Activated naive CD4-positive, alpha-beta T cell treated with anti-CD3 and anti-CD28 coated beads, Interleukin-2, amount 50 U/mL, for 24 hours (primary cell): ENCODE results near the gene SMIM7.
A peak's percentile ranks its signal among the peaks of the same experiment; 100 is the strongest.

Source experiments
- H3K27ac Mint-ChIP-seq: one replicate; pipeline ENCODE4 v1.8.0; 2021; ENCODE audit warnings: mild to moderate bottlenecking, mixed read lengths
- H3K27me3 Mint-ChIP-seq: one replicate; pipeline ENCODE4 v1.8.0; 2021; ENCODE audit warnings: mixed read lengths
- H3K36me3 Mint-ChIP-seq: one replicate; pipeline ENCODE4 v1.8.0; 2021; ENCODE audit warnings: mixed read lengths
- H3K4me1 Mint-ChIP-seq: one replicate; pipeline ENCODE4 v1.8.0; 2021; ENCODE audit warnings: mixed read lengths
- H3K4me3 Mint-ChIP-seq: one replicate; pipeline ENCODE4 v1.8.0; 2021; ENCODE audit warnings: mild to moderate bottlenecking, mixed read lengths
- H3K9me3 Mint-ChIP-seq: one replicate; pipeline ENCODE4 v1.8.0; 2021; ENCODE audit warnings: mixed read lengths

SMIM7 gene

DNA sequence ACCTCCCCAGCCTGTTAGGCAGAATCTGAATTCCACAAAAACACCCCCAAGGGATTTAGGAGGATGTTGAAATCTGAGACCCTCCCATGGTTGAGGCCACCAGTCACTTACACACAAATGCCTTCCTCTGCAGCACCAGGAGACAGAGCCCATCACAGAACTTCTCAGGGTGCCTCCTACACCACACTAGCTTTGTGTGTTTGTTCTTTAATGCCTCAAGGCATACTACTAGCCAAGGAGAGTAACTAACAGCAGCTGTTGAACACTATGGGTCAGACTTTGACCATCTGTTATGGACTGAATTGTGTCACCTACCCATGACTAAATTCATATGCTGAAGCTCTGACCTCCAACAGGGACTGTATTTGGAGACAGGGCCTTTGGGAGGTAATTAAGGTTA, 22.4 kb downstream of the SMIM7 start:
- Mint-ChIP-seq H3K27ac (peak overlapping the region; percentile 8), H3K4me3 (no peak overlapping the region), H3K9me3 (no peaks in the 10 kb centered on the region), H3K4me1 (peaks cover 25% of the 10 kb centered on the region), H3K36me3 (peaks cover 3% of the 10 kb centered on the region), H3K27me3 (no peaks in the 10 kb centered on the region)

GRCh38 chr19:16631465-16631864, 28.5 kb downstream of the SMIM7 start:
- H3K4me1 Mint-ChIP-seq = peaks cover 17% of the 10 kb centered on the region
- no peak overlapping the region for H3K4me3 Mint-ChIP-seq
- H3K27me3 Mint-ChIP-seq = no peaks in the 10 kb centered on the region
- H3K9me3 Mint-ChIP-seq = no peaks in the 10 kb centered on the region
- no peak overlapping the region for H3K27ac Mint-ChIP-seq
- H3K36me3 Mint-ChIP-seq = peaks cover 3% of the 10 kb centered on the region

- H3K9me3 Mint-ChIP-seq = no peaks in the 10 kb centered on the region
- H3K27me3 Mint-ChIP-seq = no peaks in the 10 kb centered on the region
- H3K27ac Mint-ChIP-seq = peak overlapping the region; percentile 98
- peaks cover 36% of the 10 kb centered on the region for H3K4me1 Mint-ChIP-seq
- peak overlapping the region; percentile 97 for H3K4me3 Mint-ChIP-seq
- peaks cover 5% of the 10 kb centered on the region for H3K36me3 Mint-ChIP-seq
Observed at GRCh38 chr19:16628984-16629691, 30.8 kb downstream of the SMIM7 start.

DNA sequence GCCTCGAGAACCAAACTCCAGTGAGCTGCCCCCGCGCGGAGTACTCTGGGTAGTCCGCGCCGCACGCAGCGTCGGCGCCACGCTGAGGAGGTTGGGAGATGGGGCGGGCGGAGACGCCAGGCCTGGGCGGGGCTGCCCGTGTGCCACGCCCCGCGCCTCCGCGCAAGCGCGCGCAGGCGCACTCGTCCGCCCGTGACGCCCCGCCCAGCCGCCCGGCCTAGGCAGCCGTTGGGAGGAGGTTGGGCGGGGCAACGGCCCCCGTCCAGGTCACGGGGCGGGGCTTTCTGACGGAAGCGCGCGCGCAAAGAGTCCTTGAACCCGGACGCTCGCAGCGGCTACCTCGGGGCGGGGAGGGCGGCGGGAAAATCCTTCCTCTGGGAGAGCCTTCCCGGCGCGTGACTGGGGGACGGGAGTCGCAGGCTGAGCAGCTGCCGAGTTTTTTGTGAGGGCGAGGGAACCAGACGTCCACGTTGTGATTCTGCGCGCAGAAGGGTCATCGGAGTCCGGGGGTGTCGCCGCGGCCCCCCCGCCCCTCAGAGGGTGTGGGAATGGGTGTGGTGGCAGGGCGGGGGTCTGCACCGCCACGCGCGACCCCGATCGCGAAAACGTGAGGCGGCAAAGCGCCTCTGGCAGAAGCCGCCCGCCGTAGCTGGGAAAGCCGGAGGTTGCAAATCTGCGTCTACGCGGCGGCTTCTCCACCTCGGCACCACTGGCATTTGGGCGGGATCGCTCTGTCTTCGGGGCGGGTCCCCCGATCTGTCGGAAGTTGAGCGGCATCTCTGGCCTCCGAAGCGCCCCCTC, 31.6 kb downstream of the SMIM7 start, which contains the start of gene MED26:
TSS of gene MED26 (minus strand) at position 22 of the 801 bp plus-strand sequence. CDS start 261 bp downstream, outside the sequence.
- Mint-ChIP-seq H3K36me3 (peaks cover 5% of the 10 kb centered on the region), H3K4me3 (peak within 1 kb of the TSS; percentile 97), H3K27me3 (no peaks in the 10 kb centered on the region), H3K4me1 (peaks cover 36% of the 10 kb centered on the region), H3K9me3 (no peaks in the 10 kb centered on the region), H3K27ac (peak within 1 kb of the TSS; percentile 98)

GRCh38 chr19:16627928-16628182, 32.1 kb downstream of the SMIM7 start:
- Mint-ChIP-seq H3K27me3 (no peaks in the 10 kb centered on the region), H3K27ac (peak overlapping the region; percentile 41), H3K4me3 (peak overlapping the region; percentile 97), H3K9me3 (no peaks in the 10 kb centered on the region), H3K36me3 (peaks cover 5% of the 10 kb centered on the region), H3K4me1 (peaks cover 36% of the 10 kb centered on the region)

GRCh38 chr19:16627193-16627927, 32.6 kb downstream of the SMIM7 start:
- Mint-ChIP-seq H3K36me3 (peaks cover 5% of the 10 kb centered on the region), H3K27ac (peak overlapping the region; percentile 84), H3K27me3 (no peaks in the 10 kb centered on the region), H3K4me3 (peak overlapping the region; percentile 90), H3K9me3 (no peaks in the 10 kb centered on the region), H3K4me1 (peaks cover 38% of the 10 kb centered on the region)

DNA sequence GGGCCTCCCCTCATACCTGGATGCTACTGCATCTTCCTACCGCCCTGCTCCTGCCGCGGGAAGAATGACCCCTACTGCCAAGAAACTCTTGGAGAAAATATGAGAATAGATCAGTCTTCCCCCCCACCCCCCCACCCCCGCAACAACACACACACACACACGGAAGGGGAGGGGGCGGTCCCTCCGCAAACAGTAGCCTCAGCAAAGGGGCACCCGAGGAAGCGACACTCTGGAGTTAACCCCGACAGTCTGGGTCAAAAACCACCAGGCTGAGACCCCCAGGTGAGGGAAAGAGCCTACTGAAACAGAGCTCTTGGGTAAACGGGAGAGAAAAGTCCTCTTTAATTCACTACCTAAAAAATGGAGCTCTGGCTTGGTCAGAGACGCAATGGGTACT, 33.1 kb downstream of the SMIM7 start:
- no peaks in the 10 kb centered on the region for H3K9me3 Mint-ChIP-seq
- no peaks in the 10 kb centered on the region for H3K27me3 Mint-ChIP-seq
- H3K4me3 Mint-ChIP-seq = peak overlapping the region; percentile 90
- peaks cover 44% of the 10 kb centered on the region for H3K4me1 Mint-ChIP-seq
- H3K36me3 Mint-ChIP-seq = peaks cover 3% of the 10 kb centered on the region
- H3K27ac Mint-ChIP-seq = peak overlapping the region; percentile 84

- H3K4me3 Mint-ChIP-seq = no peak overlapping the region
- H3K27me3 Mint-ChIP-seq = no peaks in the 10 kb centered on the region
- H3K27ac Mint-ChIP-seq = peak overlapping the region; percentile 5
- H3K4me1 Mint-ChIP-seq = peaks cover 57% of the 10 kb centered on the region
- H3K36me3 Mint-ChIP-seq = peaks cover 2% of the 10 kb centered on the region
- H3K9me3 Mint-ChIP-seq = no peaks in the 10 kb centered on the region
Observed at GRCh38 chr19:16625163-16625958, 34.6 kb downstream of the SMIM7 start.

DNA sequence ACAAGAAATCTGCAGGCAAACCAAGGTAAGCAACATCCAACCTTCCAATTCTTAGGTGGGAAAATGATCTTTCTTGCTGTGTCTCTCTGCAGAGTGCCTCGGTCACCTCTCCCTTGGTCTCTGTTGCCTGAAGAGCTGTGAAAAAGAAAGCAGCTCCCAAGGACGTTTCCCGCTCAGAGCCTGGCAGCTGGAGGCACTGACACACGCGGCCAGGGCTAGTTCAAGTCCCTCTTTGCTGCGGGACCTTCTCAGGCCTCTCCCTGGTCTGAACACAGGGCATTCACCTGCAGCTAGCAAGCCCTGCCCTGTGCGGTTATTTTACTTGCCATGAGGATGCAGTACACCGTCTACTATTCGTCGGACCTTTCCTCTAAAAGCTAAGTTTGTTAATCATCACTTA, 35.7 kb downstream of the SMIM7 start:
- Mint-ChIP-seq H3K9me3 (no peaks in the 10 kb centered on the region), H3K27ac (no peak overlapping the region), H3K4me3 (no peak overlapping the region), H3K36me3 (peaks cover 2% of the 10 kb centered on the region), H3K27me3 (no peaks in the 10 kb centered on the region), H3K4me1 (peaks cover 63% of the 10 kb centered on the region)

DNA sequence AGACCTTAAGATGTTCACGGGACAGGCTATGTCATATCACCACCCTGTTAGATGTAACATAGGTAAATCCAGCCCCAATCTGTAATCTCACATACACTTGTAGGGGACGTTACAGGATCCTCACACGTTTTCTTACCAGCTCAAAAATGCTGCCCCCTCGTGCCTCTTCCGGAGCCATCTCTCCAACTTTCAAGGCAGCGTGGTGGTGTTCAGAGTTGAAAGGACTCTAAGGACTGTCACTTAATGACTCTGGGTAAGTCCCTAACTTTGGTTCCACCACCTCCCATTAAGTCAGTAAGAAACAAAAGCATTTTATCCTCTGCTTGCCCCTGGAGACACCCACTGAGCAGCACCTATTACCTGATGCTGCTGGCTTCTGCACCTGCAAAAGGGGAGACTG, 36.4 kb downstream of the SMIM7 start:
- peaks cover 66% of the 10 kb centered on the region for H3K4me1 Mint-ChIP-seq
- H3K9me3 Mint-ChIP-seq = no peaks in the 10 kb centered on the region
- H3K4me3 Mint-ChIP-seq = no peak overlapping the region
- no peaks in the 10 kb centered on the region for H3K27me3 Mint-ChIP-seq
- H3K27ac Mint-ChIP-seq = no peak overlapping the region
- H3K36me3 Mint-ChIP-seq = peaks cover 2% of the 10 kb centered on the region

DNA sequence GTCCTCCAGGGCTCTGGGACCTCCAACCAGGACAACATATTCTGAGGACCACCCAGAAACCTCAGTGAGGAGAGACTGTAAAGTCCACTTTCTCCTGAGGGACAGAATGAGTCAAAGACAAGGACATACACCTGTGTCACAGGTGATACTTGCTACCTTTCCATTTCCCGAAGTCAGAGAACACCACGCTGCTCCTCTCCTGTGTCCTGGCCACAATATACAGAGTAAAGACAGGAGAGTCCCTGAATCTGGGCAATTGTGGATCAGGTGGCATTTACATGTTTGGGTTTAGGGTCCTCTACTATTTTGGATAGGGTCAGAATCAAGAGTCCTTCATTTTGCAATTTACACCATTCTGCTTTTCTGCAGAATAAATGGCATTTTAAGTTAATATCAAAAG, 36.9 kb downstream of the SMIM7 start:
- Mint-ChIP-seq H3K4me3 (no peak overlapping the region), H3K27me3 (no peaks in the 10 kb centered on the region), H3K27ac (no peak overlapping the region), H3K36me3 (peaks cover 2% of the 10 kb centered on the region), H3K9me3 (no peaks in the 10 kb centered on the region), H3K4me1 (peaks cover 71% of the 10 kb centered on the region)

GRCh38 chr19:16621165-16621800, 38.7 kb downstream of the SMIM7 start:
- no peaks in the 10 kb centered on the region for H3K9me3 Mint-ChIP-seq
- no peak overlapping the region for H3K4me3 Mint-ChIP-seq
- no peaks in the 10 kb centered on the region for H3K27me3 Mint-ChIP-seq
- no peak overlapping the region for H3K27ac Mint-ChIP-seq
- H3K4me1 Mint-ChIP-seq = peaks cover 81% of the 10 kb centered on the region
- peaks cover 2% of the 10 kb centered on the region for H3K36me3 Mint-ChIP-seq

- Mint-ChIP-seq H3K4me1 (peaks cover 81% of the 10 kb centered on the region), H3K9me3 (no peaks in the 10 kb centered on the region), H3K4me3 (no peak overlapping the region), H3K27me3 (no peaks in the 10 kb centered on the region), H3K36me3 (peaks cover 2% of the 10 kb centered on the region), H3K27ac (no peak overlapping the region)
Observed at GRCh38 chr19:16620584-16620983, 39.4 kb downstream of the SMIM7 start.

DNA sequence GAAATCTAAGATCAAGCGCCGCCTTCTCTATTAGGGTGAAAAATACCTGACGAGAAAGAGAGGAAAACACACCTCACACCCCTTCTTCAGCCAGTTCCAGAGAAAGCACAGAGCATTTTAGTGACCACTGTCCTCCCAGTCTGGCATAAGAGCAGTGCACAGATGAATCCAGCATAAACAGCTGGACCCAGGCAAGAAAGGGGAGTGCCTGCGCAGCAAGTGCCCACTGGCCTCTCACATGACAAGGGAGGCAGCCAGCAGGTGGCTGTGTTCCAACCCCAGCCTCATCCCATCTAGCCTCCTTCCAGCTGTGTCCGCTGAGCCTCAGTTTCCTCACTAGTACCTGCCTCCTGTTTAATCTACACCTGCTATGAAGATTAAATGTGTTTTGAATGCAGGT, 39.9 kb downstream of the SMIM7 start:
- no peak overlapping the region for H3K27ac Mint-ChIP-seq

GRCh38 chr19:16619457-16619856, 40.5 kb downstream of the SMIM7 start:
- Mint-ChIP-seq H3K27me3 (no peaks in the 10 kb centered on the region), H3K4me1 (peaks cover 80% of the 10 kb centered on the region), H3K36me3 (no peaks in the 10 kb centered on the region), H3K27ac (no peak overlapping the region), H3K9me3 (no peaks in the 10 kb centered on the region), H3K4me3 (no peak overlapping the region)

More for the DNA sequence above, 39.9 kb downstream of the SMIM7 start:
- Mint-ChIP-seq H3K27me3 (no peaks in the 10 kb centered on the region), H3K9me3 (no peaks in the 10 kb centered on the region), H3K36me3 (no peaks in the 10 kb centered on the region), H3K4me3 (no peak overlapping the region), H3K4me1 (peaks cover 81% of the 10 kb centered on the region)
